GM21737 (cell line): ENCODE results near the gene FOXB1.

ENCODE experiments used
- ATAC-seq: cut with Tn5 transposase; IDR thresholded peaks from one replicate; pipeline ENCODE4 v1.9.1; 2021; ENCODE audit warnings: mild to moderate bottlenecking, moderate library complexity; ENCODE audit not compliant: unreplicated experiment

Gene FOXB1

DNA sequence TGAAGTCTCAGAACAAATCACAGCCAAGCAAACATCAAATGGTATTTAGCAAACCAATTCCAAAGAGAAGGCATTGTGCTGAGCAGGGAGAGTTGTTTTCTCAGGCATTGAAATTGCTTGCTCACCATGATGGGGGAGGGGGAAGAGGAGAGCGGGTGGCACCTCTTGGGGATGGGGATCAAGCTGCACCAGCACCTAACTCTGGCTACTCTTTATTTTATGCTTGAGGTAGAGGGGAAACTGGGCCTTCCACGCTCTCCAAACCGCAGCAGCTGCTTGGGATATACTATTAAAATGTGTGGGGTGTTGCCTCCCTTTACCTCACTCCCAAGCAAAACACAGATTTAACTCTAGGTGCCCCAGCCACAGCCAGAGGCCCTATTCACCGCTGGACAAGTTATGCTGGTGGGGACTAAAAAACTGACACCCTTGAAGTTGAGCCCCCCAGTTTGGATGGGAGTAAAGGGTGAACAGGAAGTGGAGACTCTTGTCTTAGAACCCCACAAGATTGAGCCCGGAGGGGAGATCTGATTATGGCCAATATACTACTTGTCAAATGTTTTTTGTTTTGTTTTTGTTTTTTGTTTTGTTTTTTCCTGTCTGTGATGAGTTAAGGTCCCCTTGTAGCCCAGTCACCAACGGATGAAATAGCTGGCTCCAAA, 5.0 kb upstream of the FOXB1 start:
- no peak for ATAC-seq

DNA sequence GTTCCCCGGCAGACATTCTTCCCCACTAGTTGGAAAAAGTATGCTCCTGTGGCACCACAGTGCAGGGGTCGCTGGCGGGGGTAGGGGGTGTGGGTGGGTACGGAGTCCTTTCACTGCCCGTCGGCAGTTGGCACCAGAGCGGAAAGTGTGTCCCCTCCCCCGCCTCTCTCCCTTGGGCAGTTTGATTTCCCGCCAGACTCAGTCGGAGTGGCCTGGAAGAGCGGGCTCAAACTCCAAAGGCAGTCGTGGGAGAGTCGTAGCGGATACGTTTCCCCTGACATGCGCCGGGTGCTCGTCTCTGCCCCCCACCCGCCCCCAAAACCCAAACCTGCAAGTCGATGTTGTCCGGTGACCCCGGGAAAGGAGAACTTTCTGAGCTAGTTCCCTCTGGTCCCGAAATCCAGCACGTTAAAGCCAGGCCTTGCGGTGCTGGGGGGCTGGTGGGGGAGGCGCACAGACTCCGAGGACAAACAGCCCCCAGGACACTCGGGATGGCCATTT, 4.4 kb upstream of the FOXB1 start:
- ATAC-seq, result no peak

DNA sequence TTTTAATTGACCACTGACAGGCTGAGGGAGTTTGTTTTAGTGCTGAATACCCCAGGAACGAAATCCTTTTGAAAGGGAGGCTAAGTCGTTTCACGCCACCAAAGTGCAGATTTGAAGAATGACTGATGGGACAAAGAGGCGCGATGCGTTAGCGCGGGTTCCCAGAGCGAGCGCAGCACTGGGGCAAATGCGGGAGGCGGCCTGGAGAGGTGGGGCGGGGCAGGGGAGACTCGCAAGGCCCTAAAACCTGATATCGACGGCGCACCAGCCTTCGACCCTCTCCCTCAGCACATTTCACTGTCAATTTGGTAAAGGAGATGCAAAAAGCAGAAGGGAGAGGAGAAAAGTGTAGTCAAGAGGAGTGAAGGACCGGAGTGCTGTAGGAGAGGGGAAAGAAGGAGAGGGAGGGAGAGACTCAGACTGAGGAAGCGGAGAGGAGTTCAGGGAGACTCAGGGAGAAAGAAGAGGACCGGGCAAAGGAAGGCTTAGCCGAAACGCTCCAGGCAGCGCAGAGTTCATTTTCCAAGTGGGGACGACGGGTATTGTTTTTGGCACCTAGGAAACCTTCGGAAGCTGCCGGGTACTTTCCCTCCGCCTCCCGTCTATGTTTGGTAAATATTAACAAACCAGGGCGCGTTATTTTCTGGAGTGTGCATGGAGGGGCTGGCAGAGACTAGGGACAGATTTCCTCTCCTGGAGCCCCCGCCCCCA, 3.8 kb upstream of the FOXB1 start:
- no peak for ATAC-seq

DNA sequence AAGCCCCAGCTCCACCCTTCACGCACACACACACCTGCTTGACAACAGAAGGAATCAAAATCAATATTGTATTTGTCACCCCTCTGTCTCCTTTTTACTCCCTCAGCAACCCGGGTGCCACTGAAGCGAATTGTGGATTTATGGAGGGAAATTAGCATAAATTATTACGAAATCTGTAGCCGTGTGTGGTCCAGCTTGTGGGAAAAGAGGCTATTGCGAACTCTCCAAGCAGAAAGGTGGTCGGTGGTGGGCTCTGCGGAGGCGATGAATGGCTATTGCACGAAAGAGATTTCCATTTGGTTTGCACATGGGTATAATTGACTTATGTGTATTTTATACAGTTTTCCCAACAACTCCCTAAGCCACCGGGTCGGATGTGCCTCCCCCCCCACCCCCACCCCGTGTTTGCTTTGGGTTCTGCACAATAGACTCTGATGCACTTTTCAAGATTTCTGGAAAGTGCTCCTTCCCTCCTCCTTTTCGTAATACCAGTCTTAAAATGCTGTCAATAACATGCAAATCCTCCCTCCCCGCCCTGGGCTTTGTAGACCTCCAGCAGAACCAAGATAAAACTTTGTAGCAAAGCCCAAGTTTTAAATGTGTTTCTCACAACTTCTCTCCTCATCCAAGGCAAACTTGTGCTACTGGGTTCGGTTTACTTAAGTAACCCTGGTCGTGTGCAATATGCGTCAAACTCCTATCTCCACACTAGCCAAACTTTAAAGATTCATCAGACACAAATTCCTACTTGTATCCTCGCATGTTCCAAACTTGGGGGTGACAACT, 3.1 kb upstream of the FOXB1 start:
- no peak for ATAC-seq

DNA sequence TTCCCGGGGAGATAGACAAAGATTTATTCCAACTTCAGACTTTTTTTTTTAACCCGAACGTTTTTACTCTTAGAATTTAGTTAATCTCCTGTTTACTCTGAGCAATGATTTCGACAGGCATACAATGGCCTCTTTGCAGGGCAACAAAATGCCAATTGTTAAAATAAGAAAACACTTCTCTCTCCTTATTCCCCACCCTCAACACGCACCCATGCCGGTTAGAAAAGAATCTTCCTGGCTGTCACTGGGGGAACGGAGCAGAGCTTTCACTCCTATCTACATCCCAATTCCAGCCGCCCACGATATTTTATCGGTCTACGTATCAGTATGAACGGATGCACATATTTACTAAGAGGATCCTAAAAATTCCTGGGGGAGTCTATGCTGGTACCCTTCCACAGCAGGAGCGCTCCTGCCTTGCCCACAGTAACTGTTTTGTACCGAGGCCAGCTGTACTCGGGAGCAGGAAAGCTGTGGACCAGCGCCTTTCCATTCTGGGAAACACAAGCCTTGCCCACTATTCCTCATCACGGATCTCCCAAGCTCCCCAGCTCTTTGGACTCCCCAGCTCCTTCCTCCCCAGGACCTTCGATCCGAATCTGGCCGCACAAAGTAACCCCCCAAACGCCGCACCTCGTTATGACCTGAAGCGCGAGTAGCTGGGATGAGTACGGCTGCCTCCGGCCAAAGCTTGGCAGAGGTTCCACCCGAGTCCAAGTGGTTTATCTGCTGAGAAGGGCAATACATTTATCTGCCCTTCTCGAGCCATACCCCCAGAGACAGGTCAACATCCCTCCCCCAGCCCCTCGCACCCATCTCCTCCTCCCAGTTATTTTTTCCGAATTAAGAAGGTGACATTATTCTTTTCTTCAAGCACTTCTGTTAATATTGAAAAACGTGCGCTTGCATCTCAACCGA, 2.2 kb upstream of the FOXB1 start:
- no peak for ATAC-seq

DNA sequence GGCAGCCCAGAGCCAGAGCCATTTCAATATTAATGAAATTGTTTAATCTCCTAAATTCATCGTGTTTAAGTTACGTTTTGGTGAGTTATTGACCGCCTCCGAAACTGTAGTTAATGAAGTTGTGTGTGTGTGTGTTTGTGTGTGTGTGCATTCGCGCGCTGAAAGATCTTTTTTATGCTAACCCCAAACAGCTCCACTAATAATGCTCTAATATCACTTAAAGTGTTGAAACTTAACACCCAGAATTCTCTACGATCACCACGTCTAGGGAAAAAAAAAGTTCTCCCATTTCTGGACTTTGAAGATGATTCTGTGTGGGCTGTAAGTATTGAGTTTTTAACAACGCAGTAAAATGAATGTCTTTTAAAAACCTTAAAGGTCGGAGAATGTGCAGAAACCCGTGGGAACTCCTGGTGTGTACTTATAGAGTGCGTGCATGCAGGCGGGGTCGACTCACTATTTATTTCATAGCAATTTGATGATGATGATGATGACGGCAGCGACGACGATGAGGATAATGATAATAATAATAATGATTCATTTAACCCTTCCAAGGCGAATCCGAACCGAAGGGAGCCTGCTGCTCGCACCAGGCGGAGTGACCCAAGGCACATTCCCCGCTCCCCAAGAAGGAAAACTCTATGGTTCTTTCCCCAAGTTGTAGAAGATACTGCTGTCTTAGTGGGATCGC, 1.4 kb upstream of the FOXB1 start:
- ATAC-seq, result no peak

DNA sequence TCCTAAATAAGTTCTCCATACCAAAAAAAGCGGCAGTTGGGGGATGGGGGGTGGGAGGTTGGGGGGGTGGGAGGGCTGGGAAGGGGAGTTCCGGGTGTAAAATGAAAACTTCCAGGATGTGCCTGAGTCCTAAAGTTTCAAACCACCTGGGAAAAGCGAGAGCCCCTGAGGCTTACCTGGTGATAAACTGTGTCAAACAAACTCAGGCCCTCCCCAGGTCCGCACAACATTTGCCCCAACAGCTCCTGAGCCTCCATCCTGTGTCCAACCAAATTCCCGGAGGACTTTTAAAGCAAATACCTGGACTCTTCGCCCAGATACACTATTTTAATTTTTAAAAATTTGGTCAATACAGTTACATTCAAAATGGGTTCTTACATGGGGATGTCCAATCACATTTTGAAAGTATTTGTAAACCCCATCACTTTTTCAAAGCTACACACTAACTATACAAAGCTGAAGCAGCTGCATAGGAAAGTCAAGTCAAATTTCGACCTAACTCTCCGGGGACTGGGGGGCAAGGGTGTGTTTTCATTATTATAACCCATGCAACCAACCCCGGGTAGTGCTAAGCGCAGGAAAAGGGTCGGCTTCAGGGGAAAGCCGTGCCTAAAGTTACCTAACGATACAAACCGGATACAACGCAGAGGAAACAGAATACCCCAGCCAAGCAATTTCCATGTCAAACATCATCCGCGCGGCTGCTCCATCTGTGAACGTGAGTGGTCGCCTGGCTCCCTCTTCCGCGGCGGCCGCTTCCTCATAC, 685 bp upstream of the FOXB1 start:
- ATAC-seq, result no peak

DNA sequence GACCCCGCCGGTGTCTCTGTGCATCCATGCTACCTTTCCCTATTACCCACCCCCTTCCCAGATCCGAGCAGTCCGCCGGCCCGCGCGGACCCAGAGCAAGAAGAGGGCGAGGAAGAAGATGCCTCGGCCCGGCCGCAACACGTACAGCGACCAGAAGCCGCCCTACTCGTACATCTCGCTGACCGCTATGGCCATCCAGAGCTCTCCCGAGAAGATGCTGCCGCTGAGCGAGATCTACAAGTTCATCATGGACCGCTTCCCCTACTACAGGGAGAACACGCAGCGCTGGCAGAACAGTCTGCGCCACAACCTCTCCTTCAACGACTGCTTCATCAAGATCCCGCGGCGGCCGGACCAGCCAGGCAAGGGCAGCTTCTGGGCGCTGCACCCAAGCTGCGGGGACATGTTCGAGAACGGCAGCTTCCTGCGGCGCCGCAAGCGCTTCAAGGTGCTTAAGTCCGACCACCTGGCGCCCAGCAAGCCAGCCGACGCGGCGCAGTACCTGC, 788 bp downstream of the FOXB1 start:
- ATAC-seq, result no peak

DNA sequence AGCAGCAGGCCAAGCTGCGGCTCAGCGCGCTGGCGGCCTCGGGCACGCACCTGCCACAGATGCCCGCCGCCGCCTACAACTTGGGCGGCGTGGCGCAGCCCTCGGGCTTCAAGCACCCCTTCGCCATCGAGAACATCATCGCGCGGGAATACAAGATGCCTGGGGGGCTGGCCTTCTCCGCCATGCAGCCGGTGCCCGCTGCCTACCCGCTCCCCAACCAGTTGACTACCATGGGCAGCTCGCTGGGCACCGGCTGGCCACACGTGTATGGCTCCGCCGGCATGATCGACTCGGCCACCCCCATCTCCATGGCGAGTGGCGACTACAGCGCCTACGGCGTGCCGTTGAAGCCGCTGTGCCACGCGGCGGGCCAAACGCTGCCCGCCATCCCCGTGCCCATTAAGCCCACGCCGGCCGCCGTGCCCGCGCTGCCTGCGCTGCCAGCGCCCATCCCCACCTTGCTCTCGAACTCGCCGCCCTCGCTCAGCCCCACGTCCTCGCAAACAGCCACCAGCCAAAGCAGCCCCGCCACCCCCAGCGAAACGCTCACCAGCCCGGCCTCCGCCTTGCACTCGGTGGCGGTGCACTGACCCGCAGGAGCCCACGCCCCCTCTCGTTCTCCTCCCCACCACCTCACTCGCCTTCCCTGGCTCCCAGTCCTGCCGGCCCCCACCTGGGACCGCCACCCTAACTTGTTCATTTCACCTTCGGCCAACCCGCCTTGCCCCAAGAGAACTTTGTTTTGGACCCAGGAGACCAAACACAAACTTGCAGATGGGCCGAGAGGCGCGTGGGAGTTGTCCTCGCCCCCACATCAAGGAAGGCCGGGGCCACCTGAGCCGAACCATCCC, 1.5 kb downstream of the FOXB1 start:
- ATAC-seq, result no peak

DNA sequence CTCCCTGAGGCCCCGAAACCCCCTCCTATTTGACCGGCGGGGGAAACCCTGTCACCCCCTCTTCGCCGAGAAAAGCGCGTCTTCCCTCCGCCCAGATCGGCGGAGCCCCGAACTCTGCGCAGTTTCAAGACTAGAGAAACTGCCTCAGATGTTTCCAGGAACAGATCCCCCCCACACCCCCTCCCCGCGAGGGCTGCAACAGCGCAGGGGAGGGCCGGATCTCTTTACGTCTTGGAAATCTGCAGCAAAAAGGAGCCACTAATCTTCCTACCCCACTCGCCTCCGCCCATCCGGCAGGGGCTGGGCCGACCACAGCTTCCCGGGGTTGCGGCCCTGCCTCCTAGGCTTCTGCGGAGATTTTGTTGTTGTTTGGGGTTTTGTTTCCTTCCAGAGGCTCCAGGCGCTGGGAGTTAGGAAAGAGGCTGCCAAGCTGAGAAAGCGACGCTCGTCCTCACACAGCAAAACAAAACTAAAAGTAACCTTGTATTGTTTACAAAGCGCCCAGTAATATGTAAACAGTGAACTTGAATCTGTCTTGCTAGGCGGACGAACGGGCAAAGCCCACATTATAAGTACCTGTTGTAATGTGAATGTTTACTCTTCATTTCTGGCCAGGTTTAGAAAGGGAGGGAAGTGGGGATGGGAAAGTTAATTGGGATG, 2.2 kb downstream of the FOXB1 start:
- no peak for ATAC-seq

DNA sequence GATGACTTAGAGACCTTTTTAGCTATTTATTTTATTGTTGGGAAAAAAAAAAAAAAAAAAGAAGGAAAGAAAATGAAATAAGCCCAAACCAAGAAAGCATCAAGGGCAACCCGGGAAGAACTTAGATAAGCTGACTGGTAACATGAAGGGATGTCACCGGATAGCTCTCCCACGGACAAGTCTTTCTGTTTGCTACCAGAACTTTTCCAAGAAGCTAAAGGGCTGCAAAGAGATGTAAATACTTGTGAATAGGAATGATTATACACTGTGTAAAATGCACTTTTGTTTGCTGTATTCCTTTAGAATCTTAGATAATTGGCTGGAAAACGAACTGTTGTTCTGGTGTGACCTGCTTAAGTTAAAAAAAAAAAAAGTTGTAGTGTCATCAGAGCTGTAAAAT, 2.8 kb downstream of the FOXB1 start:
- ATAC-seq, result no peak

DNA sequence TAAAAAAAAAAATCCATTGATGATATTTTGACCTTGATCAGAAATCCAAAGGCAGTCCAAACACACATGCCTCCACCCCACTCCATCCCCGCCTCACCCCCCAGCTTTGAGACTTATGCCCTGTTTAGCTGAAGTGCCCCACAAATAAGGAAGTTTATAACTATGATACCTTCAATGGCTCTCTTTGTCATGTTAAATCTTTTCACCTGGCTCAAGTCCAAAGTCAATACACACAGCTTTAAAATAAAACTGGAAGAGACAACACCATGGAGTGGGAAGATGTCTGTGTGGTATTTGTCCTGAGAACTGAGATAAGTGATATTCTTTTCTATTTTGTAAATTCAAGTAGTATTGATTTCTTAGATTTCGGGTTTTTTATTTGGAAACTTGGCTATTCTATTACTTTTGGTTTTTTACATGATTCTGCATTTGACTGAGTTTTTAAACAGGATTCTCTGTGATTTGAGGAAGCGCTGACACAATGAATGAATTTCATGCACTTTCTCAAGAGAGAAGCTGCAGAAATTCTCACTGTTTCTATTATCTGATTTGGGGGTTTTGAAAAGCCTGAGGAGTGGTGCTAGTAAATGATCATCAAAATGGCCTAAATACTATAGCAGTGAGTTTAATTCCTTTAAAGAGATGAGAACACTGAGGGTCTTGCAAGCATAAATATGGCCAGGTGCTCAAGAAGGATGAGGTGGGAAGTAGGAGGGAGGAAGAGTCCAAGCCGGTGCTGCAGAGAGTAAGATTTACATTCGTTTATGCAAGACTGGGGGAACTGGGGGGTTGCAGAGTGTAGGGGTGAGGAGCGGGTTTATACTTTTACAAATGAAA, 5.2 kb downstream of the FOXB1 start:
- ATAC-seq, result no peak

DNA sequence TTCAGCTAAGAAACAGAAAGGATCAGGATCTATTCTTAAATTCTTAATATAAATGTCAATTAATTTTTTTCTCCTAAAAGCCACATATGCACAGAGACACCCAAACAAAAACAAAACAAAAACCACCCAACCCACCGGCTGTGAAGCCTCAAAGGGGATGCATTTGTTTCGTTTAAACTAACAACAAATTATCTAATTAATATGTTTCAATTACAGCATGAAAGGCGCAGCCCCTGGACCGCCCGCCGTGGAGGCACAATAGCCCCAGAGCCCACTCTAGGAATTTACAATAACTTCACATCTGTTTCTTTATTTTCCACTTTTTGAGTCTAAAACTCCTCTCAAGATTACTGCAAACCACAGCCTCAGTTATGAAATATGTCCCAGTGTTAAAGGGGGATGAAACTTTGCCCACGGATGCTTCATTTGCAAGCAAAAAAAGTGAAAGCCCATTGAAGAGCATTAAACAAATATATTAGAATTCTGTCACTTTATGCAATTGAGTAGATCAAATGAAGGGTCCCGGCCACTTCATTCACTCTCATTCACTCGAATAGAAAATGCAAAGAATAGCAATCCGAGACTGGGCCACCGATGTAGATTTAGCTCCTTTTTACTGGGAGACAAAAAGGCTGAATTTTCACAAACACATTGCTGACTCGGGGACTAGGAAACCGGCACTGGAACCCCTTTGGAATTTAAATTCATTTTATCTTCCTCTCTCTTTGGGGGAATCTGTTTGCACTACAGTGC, 6.0 kb downstream of the FOXB1 start:
- ATAC-seq, result no peak

DNA sequence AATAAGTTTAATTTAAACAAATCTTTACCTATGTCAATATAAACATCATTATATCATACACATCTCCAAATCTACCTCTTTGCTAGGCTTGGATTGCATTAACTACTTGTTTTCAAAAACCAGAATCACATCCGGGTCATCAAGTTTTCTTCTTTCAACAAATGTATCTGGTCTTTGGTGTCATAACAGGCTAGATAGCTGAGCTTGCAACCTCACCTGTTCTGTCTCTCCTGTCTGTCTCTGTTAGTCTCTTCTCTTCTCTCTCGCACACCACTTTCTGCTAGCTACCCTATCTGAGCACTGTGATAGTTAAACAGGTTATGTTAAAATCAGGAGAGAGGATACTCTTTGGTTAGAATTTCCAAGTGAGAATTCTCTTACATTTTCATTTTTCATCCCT, 6.7 kb downstream of the FOXB1 start:
- no peak for ATAC-seq

DNA sequence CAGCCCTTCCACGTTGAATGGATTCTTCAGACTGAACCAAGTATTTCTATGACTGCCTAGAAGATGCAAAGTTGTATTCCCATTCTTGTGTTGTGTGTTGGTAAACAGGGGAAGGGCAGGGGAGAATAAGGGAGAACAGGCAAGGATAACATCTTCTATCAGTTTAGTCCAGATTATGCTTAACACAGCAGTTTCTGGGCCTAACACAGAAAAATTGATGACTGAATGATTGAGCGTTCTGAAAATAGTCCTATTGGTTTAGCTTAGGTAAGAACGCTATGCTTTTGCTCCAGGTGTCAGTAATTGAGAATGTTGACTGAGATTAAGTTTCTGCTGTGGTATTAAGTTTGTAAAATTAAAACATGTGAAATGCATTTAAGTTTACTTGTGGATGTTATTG, 8.6 kb downstream of the FOXB1 start:
- ATAC-seq, result no peak
